Endothelial cell of umbilical vein (primary cell): Measurements from ENCODE around the gene MUC13. TPM values are rescaled to one million over a fixed set of nuclear protein-coding genes. Genes with fewer than 3 reads are reported as not detected.

Experiments
- BruUV-seq: library from RNA; stranded (reverse); fragments of 400-500 nt; replicated peaks from 2 replicates; lab custom pipeline; 2021; lab: Mats Ljungman, UMichigan
- CTCF ChIA-PET: fragments of 300-600, 350-600 bp; sonication (Branson Sonifier 250); formaldehyde crosslinking; loops from one replicate; lab custom pipeline; 2021; ENCODE audit warnings: antibody characterized with exemption, inconsistent platforms; lab: Charles Lee
- POLR2A ChIA-PET: fragments of 300-600, 350-600 bp; sonication (Branson Sonifier 250); formaldehyde crosslinking; loops from one replicate; lab custom pipeline; 2021; ENCODE audit warnings: antibody characterized with exemption, inconsistent platforms; lab: Charles Lee
- DNase-seq: peaks from one replicate; pipeline ENCODE4 v3.0.0-alpha.2; 2011; ENCODE audit warnings: low read depth, low spot score
- FAIRE-seq: peaks from 2 replicates; lab custom pipeline; 2011; peaks lifted over from hg19 to GRCh38; lab: Jason Lieb, UNC
- H2AFZ ChIP-seq: 2 replicates; pipeline ENCODE4 v1.6.0; 2012; ENCODE audit warnings: low read depth, low read length, control low read depth, inconsistent platforms
- H3K27ac ChIP-seq: 2 replicates; pipeline ENCODE4 v1.5.1; 2011; ENCODE audit warnings: low read depth, mild to moderate bottlenecking, control low read depth, low read length, moderate library complexity; ENCODE audit not compliant: insufficient read depth
- H3K27me3 ChIP-seq, 2 experiments: 2 replicates each; pipeline versions ENCODE4 v1.6.0 to v1.6.1; 2011; ENCODE audit warnings: low read length in 2 of 2, mixed read lengths in 1 of 2; ENCODE audit not compliant: control insufficient read depth in 2 of 2, insufficient read depth in 2 of 2
- H3K36me3 ChIP-seq, 2 experiments: 2 replicates in 1 of 2; 3 replicates in 1 of 2; pipeline ENCODE4 v1.5.1; 2011; ENCODE audit warnings: low read length in 2 of 2, mild to moderate bottlenecking in 1 of 2, moderate library complexity in 1 of 2; ENCODE audit not compliant: control insufficient read depth in 2 of 2, insufficient read depth in 2 of 2; ENCODE audit errors: extremely low read depth in 1 of 2
- H3K4me1 ChIP-seq: 3 replicates; pipeline ENCODE4 v1.5.1; 2011; ENCODE audit warnings: mild to moderate bottlenecking, low read length; ENCODE audit not compliant: control insufficient read depth, insufficient read depth; ENCODE audit errors: extremely low read depth
- H3K4me2 ChIP-seq: 2 replicates; pipeline ENCODE4 v1.6.1; 2011; ENCODE audit warnings: low read length, control low read depth, mixed read lengths; ENCODE audit not compliant: insufficient read depth
- H3K4me3 ChIP-seq, 3 experiments: fragments of 200-600 bp in 1 of 3; sonication (generic), shearing (Covaris generic) in 1 of 3; replicated peaks in 1 of 3; 2 replicates each; pipeline ENCODE4 v1.5.1; 2011 to 2016; ENCODE audit warnings: control low read depth in 3 of 3, low read length in 3 of 3, mild to moderate bottlenecking in 2 of 3, inconsistent platforms in 1 of 3, low read depth in 1 of 3, moderate library complexity in 1 of 3; ENCODE audit not compliant: insufficient read depth in 1 of 3
- H3K79me2 ChIP-seq: 2 replicates; pipeline ENCODE4 v1.6.0; 2012; ENCODE audit warnings: low read length, inconsistent platforms; ENCODE audit not compliant: control insufficient read depth, insufficient read depth
- H3K9ac ChIP-seq: replicated peaks from 2 replicates; pipeline ENCODE3; 2011; ENCODE audit warnings: low read length, control low read depth; ENCODE audit not compliant: insufficient read depth; ENCODE audit errors: extremely low read depth
- H3K9me1 ChIP-seq: replicated peaks from 3 replicates; pipeline ENCODE4 v1.6.0; 2011; ENCODE audit warnings: mild to moderate bottlenecking, low read length; ENCODE audit not compliant: control insufficient read depth, insufficient read depth; ENCODE audit errors: extremely low read depth
- H3K9me3 ChIP-seq: replicated peaks from 2 replicates; pipeline ENCODE4 v1.5.1; 2012; ENCODE audit warnings: low read length, inconsistent platforms; ENCODE audit not compliant: control insufficient read depth, insufficient read depth
- H4K20me1 ChIP-seq: replicated peaks from 2 replicates; pipeline ENCODE3; 2011; ENCODE audit warnings: mild to moderate bottlenecking, low read length; ENCODE audit not compliant: control insufficient read depth, insufficient read depth; ENCODE audit errors: extremely low read depth
- CTCF ChIP-seq, 2 donors: IDR thresholded peaks; 1 replicate in 1 of 2; 2 replicates in 1 of 2; pipeline ENCODE4 v1.5.1; 2011; ENCODE audit warnings: low read length in 2 of 2, mild to moderate bottlenecking in 2 of 2, moderate library complexity in 2 of 2, control low read depth in 1 of 2, inconsistent platforms in 1 of 2, low read depth in 1 of 2; ENCODE audit not compliant: insufficient read depth in 1 of 2; ENCODE audit errors: extremely low read depth in 1 of 2
- EZH2 ChIP-seq: IDR thresholded peaks from 2 replicates; pipeline ENCODE4 v1.6.1; 2012; ENCODE audit warnings: borderline replicate concordance, low read depth, mild to moderate bottlenecking, moderate library complexity, low read length, inconsistent platforms; ENCODE audit not compliant: severe bottlenecking
- FOS ChIP-seq: IDR thresholded peaks from 2 replicates; pipeline ENCODE4 v1.6.1; 2011; ENCODE audit warnings: mild to moderate bottlenecking, low read length, moderate library complexity, borderline replicate concordance; ENCODE audit not compliant: insufficient read depth
- GATA2 ChIP-seq: IDR thresholded peaks from 2 replicates; pipeline ENCODE4 v1.7.0; 2011; ENCODE audit warnings: low read depth, mild to moderate bottlenecking, moderate library complexity, mixed read lengths, low read length; ENCODE audit not compliant: insufficient read length, insufficient read depth
- MAX ChIP-seq: IDR thresholded peaks from 2 replicates; pipeline ENCODE4 v1.6.1; 2011; ENCODE audit not compliant: insufficient read depth, insufficient read length
- MYC ChIP-seq: IDR thresholded peaks from one replicate; pipeline ENCODE4 v1.6.1; 2011; ENCODE audit warnings: mild to moderate bottlenecking, low read depth, low read length
- POLR2A ChIP-seq: IDR thresholded peaks from 2 replicates; pipeline ENCODE4 v1.6.1; 2012; ENCODE audit warnings: low read depth, mild to moderate bottlenecking, control low read depth, low read length
- POLR2AphosphoS5 ChIP-seq: IDR thresholded peaks from 2 replicates; pipeline ENCODE4 v1.6.1; 2012; ENCODE audit warnings: low read depth, mild to moderate bottlenecking, control low read depth, low read length, moderate library complexity; ENCODE audit not compliant: insufficient read depth
- dilution Hi-C: fragments of 300-500 bp; cut with MboI; formaldehyde crosslinking; loops from one replicate; pipeline ENCODE4 v1.15.0; 2019; ENCODE audit warnings: low sequenced_read_pairs; ENCODE audit not compliant: extremely low pct_ligation_motif_present
- intact Hi-C: fragments of 100-400 bp; cut with micrococcal nuclease; formaldehyde crosslinking; loops from one replicate; pipeline ENCODE4 v1.10.0; 2022
- polyA plus RNA-seq, 4 experiments: library from polyadenylated mRNA; depleted of rRNA in 3 of 4; stranded (reverse) in 3 of 4; unstranded in 1 of 4; fragments of >200 nt; gene quantifications; 2 replicates each; pipeline versions ENCODE4 v1.2.1 to v1.2.3, GENCODE V29; 2011 to 2012; ENCODE audit warnings: missing spikeins in 1 of 4
- total RNA-seq: library from RNA; stranded (reverse); gene quantifications from 2 replicates; pipeline ENCODE4 v1.2.3, GENCODE V29; 2021

The MUC13 gene
- total and polyA plus RNA-seq, 2 donors (not counting 3 experiments of a cell fraction or from before 2014, with no cell fraction given), result not detected

GRCh38 chr3:124974691-124975090 is 40.1 kb upstream of the MUC13 start:
- FAIRE-seq, result no peak
- no TSS peak for BruUV-seq
- CTCF ChIA-PET, result interaction anchor here (1.0 kb wide), 1 partner anchor 13 kb away, joined by 3 read pairs; no protein-coding TSS in a partner anchor

More at GRCh38 chr3:124974691-124975090, 40.1 kb upstream of the MUC13 start:
- H3K9ac ChIP-seq, result no peak overlapping the region
- H3K9me1 ChIP-seq, result no peaks in the 10 kb centered on the region
- no peak overlapping the region for H3K27ac ChIP-seq
- no peak overlapping the region for H2AFZ ChIP-seq
- no peak for TF ChIP-seq EZH2
- TF ChIP-seq MAX, result no peak
- TF ChIP-seq CTCF (IDR thresholded peaks at IDR 0.05; ENCODE audit: extremely low read depth in 1 of 2, insufficient read depth in 1 of 2, low read depth in 1 of 2, low read length in 2 of 2), result no peak
- TF ChIP-seq POLR2A, result no peak
- no peak for TF ChIP-seq FOS
- no peak for TF ChIP-seq MYC
- no peak for TF ChIP-seq GATA2
- no peak for TF ChIP-seq POLR2AphosphoS5
- no peaks in the 10 kb centered on the region for H3K9me3 ChIP-seq
- H3K79me2 ChIP-seq, result no peaks in the 10 kb centered on the region
- H3K4me1 ChIP-seq, result no peaks in the 10 kb centered on the region
- peaks cover 3 to 9% of the 10 kb centered on the region in 2 experiments for H3K36me3 ChIP-seq
- H4K20me1 ChIP-seq, result no peaks in the 10 kb centered on the region
- POLR2A ChIA-PET, result no interaction called here
- no peak overlapping the region for H3K4me3 ChIP-seq
- DNase-seq, result no peak
- dilution Hi-C loops (no loop called here), intact Hi-C loops (no loop called here)
- H3K4me2 ChIP-seq, result no peak overlapping the region
- H3K27me3 ChIP-seq, result no peaks in the 10 kb centered on the region
